Epithelial cell of proximal tubule (primary cell): ENCODE measurements around the gene CACNA1S. TPM values are rescaled to one million over a fixed set of nuclear protein-coding genes. Genes with fewer than 3 reads are reported as not detected.

ENCODE experiments used
- DNase-seq: peaks from one replicate; pipeline ENCODE4 v3.0.0-alpha.2; 2011; ENCODE audit warnings: low read depth
- H3K4me3 ChIP-seq: 2 replicates; pipeline ENCODE4 v1.5.1; 2011; ENCODE audit warnings: low read depth, mild to moderate bottlenecking, low read length
- CTCF ChIP-seq: conservative IDR thresholded peaks from 2 replicates; pipeline ENCODE4 v1.5.1; 2012; ENCODE audit warnings: low read depth, mild to moderate bottlenecking, low read length
- total RNA-seq: library from RNA; depleted of rRNA; stranded (reverse); fragments of >200 nt; gene quantifications from 2 replicates; pipeline ENCODE4 v1.2.3, GENCODE V29; 2015

Gene CACNA1S
- total RNA-seq, 1 donor from 2014 or later, result not detected

GRCh38 chr1:201095581-201095980 is 16.6 kb downstream of the CACNA1S start:
- TF ChIP-seq CTCF, result no peak
- no peak overlapping the region for H3K4me3 ChIP-seq
- no peak for DNase-seq

GRCh38 chr1:201094832-201095231 is 17.4 kb downstream of the CACNA1S start:
- no peak for DNase-seq
- no peak overlapping the region for H3K4me3 ChIP-seq
- TF ChIP-seq CTCF, result no peak

GRCh38 chr1:201093962-201094361 is 18.3 kb downstream of the CACNA1S start:
- no peak for DNase-seq
- H3K4me3 ChIP-seq, result no peak overlapping the region
- TF ChIP-seq CTCF, result no peak

- no peak for DNase-seq
- no peak for TF ChIP-seq CTCF
- no peak overlapping the region for H3K4me3 ChIP-seq
Measured at GRCh38 chr1:201093561-201093960, 18.7 kb downstream of the CACNA1S start.

- TF ChIP-seq CTCF, result no peak
- DNase-seq, result no peak
- H3K4me3 ChIP-seq, result no peak overlapping the region
Measured at GRCh38 chr1:201092738-201093137, 19.5 kb downstream of the CACNA1S start.

GRCh38 chr1:201091256-201091655 is 21.0 kb downstream of the CACNA1S start:
- H3K4me3 ChIP-seq, result no peak overlapping the region
- DNase-seq, result no peak

More at GRCh38 chr1:201091256-201091655, 21.0 kb downstream of the CACNA1S start:
- TF ChIP-seq CTCF, result no peak
